Endothelial cell (in vitro differentiated cells): ENCODE data around the gene LIPJ. TPM values are rescaled to one million over a fixed set of nuclear protein-coding genes. Genes with fewer than 3 reads are reported as not detected.

Experiments used
- DNase-seq: peaks from one replicate; pipeline ENCODE4 v3.0.0; 2021; ENCODE audit warnings: low spot score
- H3K27ac Mint-ChIP-seq: one replicate; pipeline ENCODE4 v1.8.0; 2021; ENCODE audit warnings: mixed read lengths, inconsistent platforms; ENCODE audit not compliant: unreplicated experiment
- H3K27me3 Mint-ChIP-seq: one replicate; pipeline ENCODE4 v1.8.0; 2021; ENCODE audit warnings: mild to moderate bottlenecking, moderate library complexity, mixed read lengths, inconsistent platforms; ENCODE audit not compliant: unreplicated experiment
- H3K36me3 Mint-ChIP-seq: one replicate; pipeline ENCODE4 v1.8.0; 2021; ENCODE audit warnings: mild to moderate bottlenecking, low read depth, mixed read lengths, inconsistent platforms; ENCODE audit not compliant: unreplicated experiment
- H3K4me1 Mint-ChIP-seq: one replicate; pipeline ENCODE4 v1.8.0; 2021; ENCODE audit warnings: mild to moderate bottlenecking, mixed read lengths, inconsistent platforms; ENCODE audit not compliant: unreplicated experiment
- H3K4me3 Mint-ChIP-seq: one replicate; pipeline ENCODE4 v1.8.0; 2021; ENCODE audit warnings: mild to moderate bottlenecking, mixed read lengths, inconsistent platforms; ENCODE audit not compliant: unreplicated experiment
- H3K9me3 Mint-ChIP-seq: one replicate; pipeline ENCODE4 v1.8.0; 2021; ENCODE audit warnings: mixed read lengths, inconsistent platforms; ENCODE audit not compliant: unreplicated experiment
- CTCF ChIP-seq: fragments of 200-600 bp; sonication (generic); IDR thresholded peaks from one replicate; pipeline ENCODE4 v1.5.0; 2021; ENCODE audit warnings: antibody characterized with exemption; ENCODE audit not compliant: unreplicated experiment
- long read RNA-seq: library from polyadenylated mRNA; unstranded; transcript quantifications from one replicate; pipeline ENCODE4 v2.0.0, GENCODE V29; 2020; ENCODE audit not compliant: unreplicated experiment
- total RNA-seq: library from RNA; stranded (reverse); fragmentation: NEBNext Ultra II Directional; extraction: Animal tissue kit (Norgen Biotek cat#: 25700); gene quantifications from one replicate; pipeline ENCODE4 v1.2.1, GENCODE V29; 2021; ENCODE audit not compliant: unreplicated experiment

LIPJ gene
- total RNA-seq: not detected
- long read RNA-seq: 0 reads

- no peak for TF ChIP-seq CTCF
- H3K27me3 Mint-ChIP-seq: no peaks in the 10 kb centered on the region
- peaks cover 5% of the 10 kb centered on the region for H3K4me1 Mint-ChIP-seq
- H3K4me3 Mint-ChIP-seq: no peak within 1 kb of the TSS
- H3K27ac Mint-ChIP-seq: no peak within 1 kb of the TSS
- no peaks in the 10 kb centered on the region for H3K9me3 Mint-ChIP-seq
- H3K36me3 Mint-ChIP-seq: no peaks in the 10 kb centered on the region
- no peak for DNase-seq
These were observed at the start of gene LIPJ for GRCh38 chr10:88586462-88586861. TSS of gene LIPJ (plus strand) at chr10:88586762. CDS start at chr10:88590688, 3,926 bp downstream.

- Mint-ChIP-seq H3K27ac (no peak overlapping the region), H3K4me1 (peaks cover 7% of the 10 kb centered on the region), H3K4me3 (no peak overlapping the region), H3K36me3 (no peaks in the 10 kb centered on the region), H3K9me3 (no peaks in the 10 kb centered on the region), H3K27me3 (no peaks in the 10 kb centered on the region)
- TF ChIP-seq CTCF: no peak
- DNase-seq: no peak
These were observed 49.2 kb upstream of the LIPJ start for GRCh38 chr10:88537322-88537721.

DNA sequence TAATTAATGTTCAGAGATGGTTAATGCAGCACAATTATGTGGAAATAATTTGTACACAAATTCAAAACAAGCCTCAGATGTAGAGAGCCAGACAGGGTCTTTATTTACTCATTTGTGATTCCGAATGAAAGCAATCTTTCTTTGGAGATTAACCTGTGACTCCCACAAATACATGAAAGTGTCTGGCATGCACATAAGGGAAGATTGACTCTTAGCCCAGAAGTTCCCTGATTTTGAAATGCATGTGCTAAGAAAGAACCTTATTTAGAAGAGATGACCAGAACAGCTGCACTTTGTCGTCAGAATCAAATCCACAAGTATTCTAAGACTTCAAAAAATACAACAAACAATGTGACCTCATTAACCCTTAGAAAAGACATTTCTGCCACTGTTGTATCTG lies 48.5 kb upstream of the LIPJ start:
- DNase-seq: no peak
- no peak overlapping the region for H3K4me3 Mint-ChIP-seq

GRCh38 chr10:88540351-88540750 lies 46.2 kb upstream of the LIPJ start:
- H3K36me3 Mint-ChIP-seq: no peaks in the 10 kb centered on the region

More for the DNA sequence above, 48.5 kb upstream of the LIPJ start:
- no peak overlapping the region for H3K27ac Mint-ChIP-seq
- no peaks in the 10 kb centered on the region for H3K36me3 Mint-ChIP-seq
- H3K27me3 Mint-ChIP-seq: peaks cover 1% of the 10 kb centered on the region
- no peaks in the 10 kb centered on the region for H3K9me3 Mint-ChIP-seq
- peaks cover 9% of the 10 kb centered on the region for H3K4me1 Mint-ChIP-seq
- TF ChIP-seq CTCF: no peak

More at GRCh38 chr10:88540351-88540750, 46.2 kb upstream of the LIPJ start:
- Mint-ChIP-seq H3K9me3 (no peaks in the 10 kb centered on the region), H3K27me3 (peaks cover 3% of the 10 kb centered on the region), H3K27ac (no peak overlapping the region), H3K4me3 (no peak overlapping the region), H3K4me1 (peaks cover 10% of the 10 kb centered on the region)
- no peak for DNase-seq
- TF ChIP-seq CTCF: no peak
